GM19372 (cell line): ENCODE measurements around the gene TMEM205.
"Not testable (repeated sequence)": the region's sequence is repeated elsewhere in the genome, so short reads cannot be mapped to it uniquely, and the experiment has no call there.

Source experiments
- ATAC-seq: cut with Tn5 transposase; IDR thresholded peaks from one replicate; pipeline ENCODE4 v1.9.1; 2021; ENCODE audit warnings: mild to moderate bottlenecking, low read depth, moderate library complexity; ENCODE audit not compliant: unreplicated experiment

Gene TMEM205

DNA sequence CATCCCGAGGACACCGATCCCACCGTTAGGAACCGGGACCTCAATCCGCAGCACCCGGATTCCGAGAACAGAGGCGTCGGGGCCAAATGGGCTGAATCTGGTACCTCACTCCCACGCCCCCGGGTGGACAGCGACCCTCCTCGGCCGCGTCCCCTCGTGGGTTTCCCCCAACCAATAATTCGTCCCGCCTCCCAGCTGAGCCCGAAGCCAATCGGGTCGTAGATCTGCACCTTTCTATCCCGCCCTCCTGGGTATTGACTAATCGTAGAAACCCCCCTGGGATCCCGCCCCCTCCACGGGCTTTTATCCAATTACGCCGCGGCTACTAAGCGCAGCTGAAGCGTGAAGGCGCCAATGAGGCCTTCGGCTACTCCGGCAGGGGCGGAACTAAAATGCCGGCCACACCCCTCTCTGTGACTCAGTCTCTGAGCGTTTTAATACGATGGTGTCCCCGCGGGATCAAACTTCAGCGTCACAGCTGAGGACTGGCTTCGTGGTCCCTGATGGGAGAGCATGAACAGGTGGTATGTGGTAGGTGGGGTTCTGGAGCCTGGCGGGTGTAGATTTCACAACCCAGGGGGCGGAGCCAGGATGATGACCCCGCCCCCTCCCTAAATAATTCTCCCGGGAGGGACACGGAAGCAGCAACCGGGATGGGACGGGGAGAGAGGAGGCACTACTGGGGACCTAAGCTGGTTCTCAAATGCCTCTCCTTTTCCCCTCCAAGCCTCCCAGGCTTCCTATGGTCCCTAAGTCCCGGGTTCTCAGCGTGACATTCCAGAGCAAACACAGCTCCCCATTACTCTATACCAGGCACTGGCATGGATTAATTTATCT, at the start of gene TMEM205, which contains the start of gene CCDC159:
Gene TMEM205 (minus strand): TSS at position 165 of the 837 bp plus-strand sequence. CDS start 649 bp downstream, outside the sequence.
Gene CCDC159 (plus strand): TSS at position 416 of the 837 bp plus-strand sequence. CDS start 88 bp downstream, at position 504.
- peak; percentile 94 for ATAC-seq

GRCh38 chr19:11390933-11391680, 45.0 kb upstream of the TMEM205 start:
- no peak for ATAC-seq

GRCh38 chr19:11390359-11390758, 44.3 kb upstream of the TMEM205 start:
- no peak for ATAC-seq

GRCh38 chr19:11387162-11388034, 41.3 kb upstream of the TMEM205 start:
- ATAC-seq = no peak

DNA sequence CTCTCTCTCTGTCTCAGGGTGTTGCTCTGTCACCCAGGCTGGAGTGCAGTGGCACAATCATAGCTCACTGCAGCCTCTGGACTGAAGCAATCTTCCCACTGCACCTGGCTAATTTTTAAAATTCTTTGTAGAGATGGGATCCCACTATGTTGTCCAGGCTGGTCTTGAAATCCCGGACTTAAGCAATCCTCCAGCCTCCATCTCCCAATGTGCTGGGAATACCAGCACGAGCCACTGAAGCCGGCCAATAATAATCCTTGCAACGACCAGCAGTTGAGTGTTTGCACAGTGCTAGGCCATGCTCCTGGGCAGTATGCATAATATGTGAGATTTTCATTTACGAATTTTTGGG, 38.7 kb upstream of the TMEM205 start:
- no peak for ATAC-seq

GRCh38 chr19:11383706-11384048, 37.6 kb upstream of the TMEM205 start:
- no peak for ATAC-seq

DNA sequence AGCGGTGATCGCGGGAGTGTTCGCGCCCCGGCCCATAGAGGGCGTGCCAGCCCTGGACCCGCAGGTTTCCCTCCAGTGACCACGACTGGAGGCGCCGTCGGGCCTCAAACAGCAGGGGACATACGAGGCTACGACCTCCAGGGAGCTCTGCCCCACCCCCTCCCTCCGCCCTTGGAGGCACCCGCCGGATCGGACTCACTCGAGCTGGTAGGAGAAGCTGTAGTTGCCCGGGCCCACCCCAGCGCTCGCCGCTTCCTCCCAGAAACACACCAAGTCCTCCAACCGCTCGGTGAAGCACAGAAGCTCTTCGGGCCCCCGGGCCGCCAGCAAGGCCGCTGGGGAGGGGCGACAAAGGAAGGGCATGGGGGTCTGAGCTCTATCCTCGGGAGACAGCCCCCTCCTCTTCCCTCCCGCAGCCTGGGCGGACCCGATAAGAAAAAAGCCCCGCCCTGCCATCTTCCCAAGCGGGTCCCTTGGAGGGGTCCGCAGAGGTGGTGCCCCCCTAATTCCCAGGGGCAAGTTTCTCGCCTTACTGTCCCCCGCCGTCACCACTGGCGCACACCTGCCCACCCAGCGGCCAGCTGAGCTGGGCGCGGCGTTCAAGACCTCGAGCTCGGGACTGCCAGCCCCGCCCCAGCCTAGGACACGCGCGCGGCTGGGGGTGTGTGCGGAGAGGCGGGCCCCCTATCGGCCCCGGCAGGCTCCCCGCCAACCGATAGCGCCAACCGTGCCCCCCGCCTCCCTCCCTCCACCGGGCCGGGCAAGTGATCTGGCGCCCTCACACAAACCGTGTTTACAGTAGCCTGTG, 37.0 kb upstream of the TMEM205 start:
- ATAC-seq = no peak

DNA sequence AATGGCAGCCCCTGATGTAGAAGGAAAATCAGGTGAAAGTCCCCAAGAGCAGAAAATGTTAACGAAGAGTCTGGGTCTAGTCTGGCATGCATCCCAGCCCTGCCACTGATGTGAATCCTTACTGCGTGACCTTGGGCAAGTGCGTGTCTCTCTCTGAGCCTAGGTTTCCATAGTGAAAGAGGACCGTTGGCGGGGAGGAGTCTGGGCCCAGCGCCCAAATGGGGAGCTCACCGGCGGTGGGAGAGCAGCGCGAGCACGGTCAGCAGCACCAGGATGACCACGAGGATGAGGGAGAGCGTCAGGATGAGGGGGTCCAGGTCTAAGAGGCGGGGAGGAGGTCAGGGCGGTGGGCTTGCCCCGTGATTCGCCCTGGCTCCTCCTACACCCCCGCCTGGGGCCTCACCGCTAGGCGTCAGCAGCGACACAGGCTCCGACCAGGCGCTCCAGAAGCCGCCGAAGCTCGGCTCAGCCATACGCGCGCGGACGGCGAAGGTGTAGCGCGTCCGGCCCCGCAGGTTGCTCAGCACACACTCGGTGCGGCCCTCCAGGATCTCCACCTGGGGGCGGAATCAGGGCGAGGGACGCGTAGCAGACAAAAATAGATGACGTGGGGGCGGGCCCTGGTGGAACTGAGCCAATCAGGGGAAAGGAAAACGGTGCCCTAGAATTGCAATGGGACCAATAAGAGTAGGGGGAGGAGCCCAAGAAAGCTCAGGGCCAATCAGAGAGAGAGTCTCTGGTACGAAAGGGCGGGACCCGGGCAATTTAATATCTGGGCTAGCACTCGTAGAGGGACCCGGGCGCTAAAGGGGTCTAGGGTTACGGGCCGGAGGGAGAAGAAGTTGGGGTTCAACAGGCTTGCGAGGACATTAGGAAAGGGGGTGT, 34.8 kb upstream of the TMEM205 start:
- ATAC-seq = peak; percentile 74

GRCh38 chr19:11379857-11380350, 33.8 kb upstream of the TMEM205 start:
- no peak for ATAC-seq

GRCh38 chr19:11379269-11379845, 33.3 kb upstream of the TMEM205 start:
- not testable (repeated sequence) for ATAC-seq

DNA sequence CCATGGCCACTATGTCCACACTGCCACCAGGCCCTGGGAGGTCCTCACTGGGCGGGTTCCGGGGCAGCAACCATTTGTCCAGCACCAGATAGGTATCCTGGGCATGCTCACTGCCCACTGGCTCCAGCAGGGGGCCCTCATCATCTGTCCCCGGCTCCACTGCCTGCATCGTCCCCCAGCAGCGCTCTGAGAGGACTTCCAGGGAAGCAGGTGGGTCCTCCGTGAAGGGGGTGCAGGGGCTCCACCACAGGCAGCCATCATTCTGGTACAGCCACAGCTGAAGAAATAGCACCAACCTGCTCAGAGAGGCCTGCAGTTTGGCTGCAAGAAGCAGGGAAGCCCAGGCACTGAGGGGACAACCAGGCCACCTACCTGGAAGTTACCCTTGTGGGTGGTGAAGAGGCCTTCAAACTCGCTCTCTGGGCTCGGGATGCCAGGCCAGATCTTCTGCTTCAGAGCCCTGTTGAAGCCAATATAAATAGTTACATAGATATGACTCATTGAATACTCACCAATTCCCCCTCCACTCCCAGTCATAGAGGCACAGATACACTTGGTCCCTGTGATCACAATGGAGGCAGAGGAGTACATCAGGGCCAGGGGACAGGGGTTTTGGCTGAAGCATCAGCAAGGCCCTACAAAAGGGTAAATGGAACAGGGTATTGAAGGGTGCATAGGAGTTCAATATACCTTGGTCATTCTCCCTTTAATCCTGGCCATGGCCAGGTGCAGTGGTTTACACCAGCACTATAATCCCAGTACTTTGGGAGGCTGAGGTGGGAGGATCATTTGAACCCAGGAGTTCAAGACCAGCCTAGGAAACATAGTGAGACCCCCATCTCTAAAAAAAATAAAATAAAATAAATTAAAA, 32.5 kb upstream of the TMEM205 start:
- ATAC-seq = no peak

DNA sequence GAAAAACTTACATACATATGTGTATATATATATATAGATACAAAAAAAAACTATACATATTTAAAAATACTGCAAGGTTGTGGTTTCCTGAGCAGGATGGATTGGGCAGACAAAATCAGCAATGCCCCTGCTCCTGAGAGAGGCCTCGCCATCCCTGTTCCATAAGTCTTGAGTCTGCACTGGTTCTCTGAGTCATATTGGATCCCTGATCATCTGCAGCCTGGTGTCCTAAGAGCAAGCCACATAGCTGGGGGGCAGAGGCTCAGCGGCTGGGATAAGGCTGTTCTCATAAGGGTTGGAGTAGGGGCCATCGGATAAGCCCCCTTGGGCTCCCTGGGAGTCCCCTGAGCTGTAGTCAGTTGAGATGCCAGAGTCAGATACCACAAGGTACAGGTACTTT, 31.7 kb upstream of the TMEM205 start:
- no peak for ATAC-seq

DNA sequence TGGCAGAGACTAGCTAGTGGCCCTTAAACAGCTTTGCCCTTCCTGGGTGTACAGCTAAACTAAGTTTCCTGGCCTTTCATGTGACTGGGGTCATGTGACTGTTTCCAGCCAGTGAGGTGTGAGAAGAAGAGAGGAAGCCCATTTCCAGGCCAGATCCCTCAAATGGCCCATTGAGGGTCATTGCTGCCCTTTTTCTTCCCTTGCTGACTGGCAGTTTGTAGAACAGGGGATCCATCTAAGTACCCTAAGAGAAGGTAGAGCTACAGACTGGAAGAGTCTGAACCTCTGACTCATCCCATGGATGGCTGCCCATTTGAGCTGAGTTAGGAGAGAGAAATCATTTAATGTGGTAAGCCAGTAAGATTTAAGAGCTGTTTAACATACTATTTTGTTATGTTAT, 31.2 kb upstream of the TMEM205 start:
- ATAC-seq = no peak

DNA sequence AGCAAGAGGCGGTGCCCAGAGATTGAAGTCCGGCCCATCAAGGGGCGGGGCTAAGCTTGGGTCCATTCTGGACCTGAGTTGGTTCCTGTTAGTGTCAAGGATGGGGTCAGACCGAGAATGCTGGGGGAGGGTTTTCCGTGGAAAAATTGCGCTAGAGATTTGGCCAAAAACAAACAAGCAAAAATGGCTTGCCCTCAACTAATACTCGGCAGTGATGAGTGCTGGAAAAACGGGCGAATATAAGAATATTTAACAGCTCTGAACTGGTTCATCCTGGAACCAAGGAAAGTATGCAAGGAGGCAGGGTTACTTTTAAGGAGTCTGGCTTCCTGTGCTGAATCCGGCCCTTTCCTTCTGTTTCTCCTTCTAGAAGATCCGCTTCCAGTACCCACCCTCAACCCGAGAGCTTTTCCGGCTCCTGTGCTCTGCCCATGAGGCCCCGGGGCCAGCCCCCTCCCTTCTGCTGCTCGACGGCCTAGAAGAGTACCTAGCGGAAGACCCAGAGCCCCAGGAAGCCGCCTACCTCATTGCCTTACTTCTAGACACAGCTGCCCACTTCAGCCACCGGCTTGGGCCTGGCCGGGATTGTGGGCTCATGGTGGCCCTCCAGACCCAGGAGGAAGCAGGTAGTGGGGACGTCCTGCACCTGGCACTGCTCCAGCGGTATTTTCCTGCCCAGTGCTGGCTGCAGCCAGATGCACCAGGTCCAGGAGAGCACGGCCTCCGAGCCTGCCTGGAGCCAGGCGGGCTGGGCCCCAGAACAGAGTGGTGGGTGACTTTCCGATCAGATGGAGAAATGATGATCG, 29.3 kb upstream of the TMEM205 start:
- no peak for ATAC-seq

GRCh38 chr19:11374433-11375142, 28.5 kb upstream of the TMEM205 start, which contains the start of gene SWSAP1:
TSS of gene SWSAP1 (plus strand) at chr19:11374666. CDS start at chr19:11374681, 15 bp downstream.
- peak; percentile 86 for ATAC-seq

DNA sequence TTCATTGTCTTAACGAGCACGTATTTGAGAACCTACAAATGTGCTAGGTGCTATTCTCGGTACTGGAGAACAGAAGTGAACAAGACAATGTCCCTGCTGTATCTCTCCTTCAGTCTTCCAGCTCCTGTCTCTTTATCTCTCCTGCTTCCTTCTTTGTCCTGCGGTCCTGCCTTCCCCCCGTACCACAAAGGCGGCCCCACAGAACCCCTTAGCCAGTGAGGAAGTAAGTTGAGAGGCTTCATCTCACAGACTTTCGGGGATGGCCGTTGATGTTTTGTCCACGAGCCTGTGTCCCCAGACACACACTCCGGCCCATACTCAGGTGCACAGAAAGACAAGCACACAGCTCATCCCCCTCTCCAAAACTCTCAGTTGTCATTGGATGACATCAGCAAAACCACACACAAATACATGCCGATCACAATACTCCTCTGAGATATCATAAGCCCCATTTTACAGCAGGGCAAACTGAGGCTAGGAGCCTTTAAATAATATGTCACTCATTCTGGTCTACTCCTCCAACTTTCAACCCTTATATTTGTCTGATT, 27.9 kb upstream of the TMEM205 start:
- ATAC-seq = no peak
